HG03378 (cell line): Measurements from ENCODE around the gene PPP6R2.
"Not testable (repeated sequence)": the region's sequence is repeated elsewhere in the genome, so short reads cannot be mapped to it uniquely, and the experiment has no call there.

Experiments
- ATAC-seq: cut with Tn5 transposase; IDR thresholded peaks from one replicate; pipeline ENCODE4 v1.9.1; 2021; ENCODE audit warnings: mild to moderate bottlenecking, moderate library complexity; ENCODE audit not compliant: unreplicated experiment

Gene PPP6R2

GRCh38 chr22:50422961-50423815 is 80.1 kb downstream of the PPP6R2 start:
- no peak for ATAC-seq

- no peak for ATAC-seq
Measured at GRCh38 chr22:50423956-50424355, 80.8 kb downstream of the PPP6R2 start.

- no peak for ATAC-seq
Measured at GRCh38 chr22:50425179-50425916, 82.2 kb downstream of the PPP6R2 start.

GRCh38 chr22:50432131-50432876 is 89.2 kb downstream of the PPP6R2 start:
- no peak for ATAC-seq

- not testable (repeated sequence) for ATAC-seq
Measured at GRCh38 chr22:50432877-50433510, 89.9 kb downstream of the PPP6R2 start.

- no peak for ATAC-seq
Measured at GRCh38 chr22:50434849-50435248, 91.7 kb downstream of the PPP6R2 start.

GRCh38 chr22:50435291-50436014 is 92.3 kb downstream of the PPP6R2 start:
- no peak for ATAC-seq

- ATAC-seq = no peak
Measured at GRCh38 chr22:50436015-50436830, 93.1 kb downstream of the PPP6R2 start.

GRCh38 chr22:50436841-50437341 is 93.8 kb downstream of the PPP6R2 start:
- no peak for ATAC-seq

GRCh38 chr22:50437511-50438304 is 94.6 kb downstream of the PPP6R2 start:
- ATAC-seq = no peak

- ATAC-seq = no peak
Measured at GRCh38 chr22:50438305-50439275, 95.5 kb downstream of the PPP6R2 start.

GRCh38 chr22:50439314-50439870 is 96.3 kb downstream of the PPP6R2 start:
- ATAC-seq = no peak

- ATAC-seq = no peak
Measured at GRCh38 chr22:50439871-50440331, 96.8 kb downstream of the PPP6R2 start.

- no peak for ATAC-seq
Measured at GRCh38 chr22:50440544-50441249, 97.6 kb downstream of the PPP6R2 start.

- ATAC-seq = no peak
Measured at GRCh38 chr22:50441428-50441993, 98.4 kb downstream of the PPP6R2 start.

GRCh38 chr22:50443197-50443596 is 100.1 kb downstream of the PPP6R2 start:
- ATAC-seq = no peak
